Suprapubic skin (tissue), 4 donors: ENCODE measurements around the gene SNRNP27. TPM values are rescaled to one million over a fixed set of nuclear protein-coding genes. Genes with fewer than 3 reads are reported as not detected.

Experiments
- DNase-seq, 2 donors: peaks; one replicate each; pipeline ENCODE4 v3.0.0-alpha.2; 2019; ENCODE audit warnings: low spot score in 2 of 2
- H3K27ac ChIP-seq: fragments of 200-600 bp; sonication (generic); one replicate; pipeline ENCODE4 v1.5.1; 2019
- H3K27me3 ChIP-seq: fragments of 200-600 bp; sonication (generic); one replicate; pipeline ENCODE4 v1.5.1; 2019
- H3K36me3 ChIP-seq: fragments of 200-600 bp; sonication (generic); one replicate; pipeline ENCODE4 v1.5.1; 2019
- H3K4me1 ChIP-seq: fragments of 200-600 bp; sonication (generic); one replicate; pipeline ENCODE4 v1.5.1; 2019
- H3K4me3 ChIP-seq: fragments of 200-600 bp; sonication (generic); one replicate; pipeline ENCODE4 v1.5.1; 2019; ENCODE audit warnings: mild to moderate bottlenecking
- H3K9me3 ChIP-seq: fragments of 200-600 bp; sonication (generic); one replicate; pipeline ENCODE4 v1.5.1; 2019
- EP300 ChIP-seq: sonication (generic); formaldehyde crosslinking; IDR thresholded peaks from one replicate; pipeline ENCODE4 v1.6.1; 2017; ENCODE audit warnings: antibody characterized with exemption
- POLR2A ChIP-seq, 2 donors: fragments of 450-650 bp; IDR thresholded peaks; one replicate each; pipeline ENCODE4 v1.6.1; 2017; ENCODE audit warnings: antibody characterized with exemption in 2 of 2, mild to moderate bottlenecking in 2 of 2, moderate library complexity in 2 of 2
- POLR2AphosphoS5 ChIP-seq, 3 donors: sonication (generic); formaldehyde crosslinking; IDR thresholded peaks; one replicate each; pipeline ENCODE4 v1.6.1; 2017; ENCODE audit warnings: antibody characterized with exemption in 3 of 3
- WGBS: methylation state at CpG from one replicate; pipeline ENCODE4 v1.1.5; 2018; 5-methylcytosine and 5-hydroxymethylcytosine counted together
- total RNA-seq, 4 donors: library from RNA; depleted of rRNA; stranded (reverse); fragments of >200 nt; gene quantifications; one replicate each; pipeline ENCODE4 v1.1.0, GENCODE V29; 2016
- TF ChIP-seq, protein P1 (sequence below), 2 donors: fragments of 200-600 bp in 1 of 2; fragments of 450-650 bp in 1 of 2; sonication (generic) in 1 of 2; IDR thresholded peaks; one replicate each; pipeline ENCODE4 v1.5.1; 2016 to 2019; ENCODE audit warnings: antibody characterized with exemption in 2 of 2, mild to moderate bottlenecking in 1 of 2, moderate library complexity in 1 of 2

SNRNP27 gene
- total RNA-seq, 4 donors from 2014 or later, result 54.4 to 84.4 (median 64.4) TPM

DNA sequence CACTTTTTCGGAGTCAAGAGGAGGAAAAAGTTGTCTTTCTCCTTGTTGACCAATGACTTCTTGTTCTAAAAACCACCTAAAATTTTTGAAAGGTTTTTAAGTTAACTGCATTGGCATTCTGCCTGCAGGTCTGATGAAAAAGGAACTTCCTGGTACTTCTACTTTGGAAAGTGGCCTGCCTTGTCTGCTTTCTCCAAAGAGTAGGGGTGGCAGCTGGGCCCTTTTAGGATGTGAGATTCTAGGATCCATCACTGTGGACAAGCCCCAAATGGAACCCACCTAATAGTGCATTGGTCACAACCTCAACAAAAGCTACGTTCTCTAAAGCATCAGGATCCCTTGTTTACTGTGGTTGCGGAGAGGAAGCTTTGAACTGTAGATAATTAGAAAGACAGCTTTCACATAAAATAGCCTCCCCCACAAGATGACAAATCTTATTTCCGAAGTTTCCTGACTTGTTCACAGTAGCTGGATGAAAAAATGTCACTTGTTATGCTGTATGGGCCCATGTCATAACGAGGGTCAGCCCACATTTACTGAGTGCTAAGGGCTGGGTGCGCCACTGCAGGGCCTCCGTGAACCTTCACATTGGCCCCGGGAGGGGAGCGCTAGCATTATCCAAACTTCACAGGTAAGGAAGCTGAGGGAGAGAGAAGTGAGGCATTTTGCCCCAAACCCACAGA is 50.2 kb downstream of the SNRNP27 start:
- no peak for TF ChIP-seq EP300
- TF ChIP-seq, protein P1, sequence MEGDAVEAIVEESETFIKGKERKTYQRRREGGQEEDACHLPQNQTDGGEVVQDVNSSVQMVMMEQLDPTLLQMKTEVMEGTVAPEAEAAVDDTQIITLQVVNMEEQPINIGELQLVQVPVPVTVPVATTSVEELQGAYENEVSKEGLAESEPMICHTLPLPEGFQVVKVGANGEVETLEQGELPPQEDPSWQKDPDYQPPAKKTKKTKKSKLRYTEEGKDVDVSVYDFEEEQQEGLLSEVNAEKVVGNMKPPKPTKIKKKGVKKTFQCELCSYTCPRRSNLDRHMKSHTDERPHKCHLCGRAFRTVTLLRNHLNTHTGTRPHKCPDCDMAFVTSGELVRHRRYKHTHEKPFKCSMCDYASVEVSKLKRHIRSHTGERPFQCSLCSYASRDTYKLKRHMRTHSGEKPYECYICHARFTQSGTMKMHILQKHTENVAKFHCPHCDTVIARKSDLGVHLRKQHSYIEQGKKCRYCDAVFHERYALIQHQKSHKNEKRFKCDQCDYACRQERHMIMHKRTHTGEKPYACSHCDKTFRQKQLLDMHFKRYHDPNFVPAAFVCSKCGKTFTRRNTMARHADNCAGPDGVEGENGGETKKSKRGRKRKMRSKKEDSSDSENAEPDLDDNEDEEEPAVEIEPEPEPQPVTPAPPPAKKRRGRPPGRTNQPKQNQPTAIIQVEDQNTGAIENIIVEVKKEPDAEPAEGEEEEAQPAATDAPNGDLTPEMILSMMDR (IDR thresholded peaks at IDR 0.05), result no peak
- peaks cover 7% of the 10 kb centered on the region for H3K4me1 ChIP-seq
- no peak for DNase-seq
- WGBS, result 83% methylated on average over 9 of the region's 9 CpGs
- H3K9me3 ChIP-seq, result no peaks in the 10 kb centered on the region
- no peak overlapping the region for H3K4me3 ChIP-seq
- H3K27ac ChIP-seq, result no peak overlapping the region
- peaks cover 4% of the 10 kb centered on the region for H3K27me3 ChIP-seq
- peaks cover 35% of the 10 kb centered on the region for H3K36me3 ChIP-seq

DNA sequence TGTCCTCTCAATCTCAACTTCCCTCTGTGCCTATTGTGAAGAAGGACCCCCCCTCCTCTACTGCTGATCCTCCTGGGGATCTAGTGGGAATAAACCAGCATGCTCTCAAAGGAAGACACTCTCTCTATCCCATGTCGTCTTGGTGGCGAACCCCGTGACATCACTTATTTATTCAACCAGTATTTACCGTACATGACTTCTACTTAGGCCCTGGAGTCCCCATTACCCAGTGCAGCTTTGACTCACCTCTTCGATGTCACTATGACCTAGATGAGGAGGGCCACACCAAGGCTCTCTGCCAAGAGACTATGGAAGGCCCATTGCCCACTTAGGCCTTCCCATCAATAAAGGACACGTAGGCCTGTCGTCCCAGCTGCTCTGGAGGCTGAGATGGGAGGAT is 51.0 kb downstream of the SNRNP27 start:
- H3K4me1 ChIP-seq, result peaks cover 7% of the 10 kb centered on the region
- H3K36me3 ChIP-seq, result peaks cover 27% of the 10 kb centered on the region
- H3K9me3 ChIP-seq, result no peaks in the 10 kb centered on the region
- H3K27ac ChIP-seq, result no peak overlapping the region
- peaks cover 4% of the 10 kb centered on the region for H3K27me3 ChIP-seq
- WGBS, result 96% methylated on average over 7 of the region's 7 CpGs
- TF ChIP-seq EP300 (no peak), POLR2AphosphoS5 (IDR thresholded peaks at IDR 0.05) (no peak), POLR2A (IDR thresholded peaks at IDR 0.05) (no peak)
- TF ChIP-seq, protein P1 (IDR thresholded peaks at IDR 0.05), result no peak
- DNase-seq, result no peak
- no peak overlapping the region for H3K4me3 ChIP-seq

DNA sequence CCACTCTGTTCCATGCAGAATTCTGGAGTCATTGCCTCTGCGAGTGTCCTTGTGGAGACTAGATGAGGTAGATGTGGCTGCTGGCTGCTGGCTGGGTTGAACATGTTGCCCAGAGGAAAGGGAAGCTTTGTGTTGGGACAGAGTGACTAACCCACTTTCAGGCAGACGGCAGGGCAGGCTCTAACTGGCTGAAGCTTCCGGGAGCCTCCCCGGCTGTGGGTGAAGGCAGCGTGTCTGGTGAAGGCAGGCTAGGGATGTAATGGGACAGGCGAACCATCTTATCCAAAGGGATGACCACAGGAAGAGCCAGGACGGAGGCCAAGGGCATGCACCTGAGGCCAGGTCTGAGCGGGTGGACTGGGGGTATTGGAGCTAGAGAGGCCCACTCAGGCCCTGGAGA is 51.7 kb downstream of the SNRNP27 start:
- H3K4me1 ChIP-seq, result peaks cover 7% of the 10 kb centered on the region
- 89% methylated on average over 8 of the region's 8 CpGs for WGBS
- TF ChIP-seq POLR2A (IDR thresholded peaks at IDR 0.05), result no peak
- TF ChIP-seq, protein P1 (IDR thresholded peaks at IDR 0.05), result no peak
- no peak for TF ChIP-seq EP300
- TF ChIP-seq POLR2AphosphoS5 (IDR thresholded peaks at IDR 0.05), result no peak
- peak in 1 of 2 donors; percentile 58 for DNase-seq
- H3K9me3 ChIP-seq, result no peaks in the 10 kb centered on the region
- no peak overlapping the region for H3K4me3 ChIP-seq
- peaks cover 4% of the 10 kb centered on the region for H3K27me3 ChIP-seq
- no peak overlapping the region for H3K27ac ChIP-seq
- peaks cover 21% of the 10 kb centered on the region for H3K36me3 ChIP-seq

DNA sequence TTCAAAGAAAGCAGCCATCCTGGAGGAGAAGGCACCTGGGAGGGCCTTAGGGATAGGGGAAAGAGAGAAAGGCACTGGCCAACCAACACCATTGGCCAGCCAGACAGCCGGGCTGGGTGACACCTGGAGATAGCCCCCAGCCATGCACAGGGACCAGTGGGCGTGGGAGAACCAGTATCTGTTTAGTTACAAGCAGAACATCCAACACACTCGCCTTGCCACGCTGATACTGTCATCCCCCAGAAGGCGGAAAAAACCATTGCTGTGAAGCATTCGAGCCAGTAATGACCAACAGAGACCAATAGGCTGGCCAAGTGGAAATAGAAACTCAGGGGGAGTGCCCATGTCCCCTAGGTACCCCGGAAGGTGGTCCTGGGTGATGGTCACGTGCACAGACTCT is 52.2 kb downstream of the SNRNP27 start:
- peaks cover 7% of the 10 kb centered on the region for H3K4me1 ChIP-seq
- WGBS, result 81% methylated on average over 8 of the region's 8 CpGs
- TF ChIP-seq, protein P1 (IDR thresholded peaks at IDR 0.05), result no peak
- TF ChIP-seq POLR2A (IDR thresholded peaks at IDR 0.05) (no peak), POLR2AphosphoS5 (IDR thresholded peaks at IDR 0.05) (no peak), EP300 (no peak)
- no peaks in the 10 kb centered on the region for H3K9me3 ChIP-seq
- H3K36me3 ChIP-seq, result peaks cover 16% of the 10 kb centered on the region
- no peak overlapping the region for H3K4me3 ChIP-seq
- peaks cover 4% of the 10 kb centered on the region for H3K27me3 ChIP-seq
- DNase-seq, result peak in 1 of 2 donors; percentile 62
- no peak overlapping the region for H3K27ac ChIP-seq

DNA sequence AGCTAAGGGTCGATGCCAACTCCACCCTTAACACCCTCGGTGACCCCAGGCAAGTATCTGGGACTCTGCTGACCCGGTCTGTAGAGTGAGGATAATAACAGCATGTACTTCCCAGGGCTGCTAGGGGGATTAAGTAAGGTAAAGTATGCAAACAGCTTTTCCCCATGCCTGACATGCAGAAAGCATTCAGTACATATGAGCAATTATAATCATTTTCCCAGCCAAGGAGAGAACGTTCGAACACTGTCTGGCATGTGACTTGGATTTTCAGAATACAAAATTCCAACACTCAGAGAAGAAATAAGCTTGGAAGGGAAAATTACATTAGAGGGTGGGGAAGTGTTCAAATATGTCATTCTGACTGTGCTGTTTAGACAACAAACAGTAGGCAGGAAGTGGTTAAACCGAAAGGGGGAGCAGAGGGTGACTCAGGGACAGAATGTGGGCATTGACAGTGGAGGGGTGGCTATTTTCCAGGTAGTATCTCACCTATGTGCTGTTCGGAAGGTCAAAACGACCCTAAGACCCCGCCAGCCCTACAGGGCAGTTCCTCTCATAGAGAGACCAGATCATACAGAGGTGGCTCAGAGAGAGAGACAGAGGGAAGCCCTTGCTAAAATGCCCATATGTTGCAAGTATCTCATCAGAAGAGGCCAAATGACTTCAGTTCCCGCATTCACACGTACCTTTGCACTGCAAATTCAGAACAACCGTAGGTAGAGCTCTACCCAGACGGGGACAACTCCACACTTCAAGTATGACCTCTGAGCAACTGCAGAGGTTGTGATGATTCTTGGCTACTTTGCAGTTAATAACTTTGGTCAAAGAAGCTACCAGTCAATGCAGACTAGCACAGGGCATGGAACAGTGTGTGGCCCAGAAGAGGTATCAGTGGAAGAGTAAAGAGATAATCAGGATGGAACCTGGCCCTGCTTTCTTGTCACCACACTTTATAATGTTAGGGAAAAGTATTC is 52.9 kb downstream of the SNRNP27 start:
- Histone ChIP-seq H3K27ac (no peak overlapping the region), H3K4me1 (peaks cover 7% of the 10 kb centered on the region), H3K9me3 (no peaks in the 10 kb centered on the region), H3K27me3 (peaks cover 4% of the 10 kb centered on the region), H3K4me3 (no peak overlapping the region), H3K36me3 (peaks cover 9% of the 10 kb centered on the region)
- WGBS, result 61% methylated on average over 13 of the region's 13 CpGs
- TF ChIP-seq, protein P1 (IDR thresholded peaks at IDR 0.05), result no peak
- no peak for TF ChIP-seq EP300
- no peak for TF ChIP-seq POLR2A (IDR thresholded peaks at IDR 0.05)
- no peak for TF ChIP-seq POLR2AphosphoS5 (IDR thresholded peaks at IDR 0.05)
- DNase-seq, result no peak
